Epithelial cell of esophagus (primary cell): Measurements from ENCODE around the gene SLC22A5.

Source experiments
- DNase-seq: peaks from one replicate; pipeline ENCODE4 v3.0.0; 2010; ENCODE audit warnings: low read depth
- H3K4me3 ChIP-seq: 2 replicates; pipeline ENCODE4 v1.5.1; 2011; ENCODE audit warnings: mild to moderate bottlenecking, low read length, control low read depth
- TF ChIP-seq, protein P1 (sequence below): IDR thresholded peaks from 2 replicates; pipeline ENCODE4 v1.5.1; 2011; ENCODE audit warnings: low read depth, mild to moderate bottlenecking, low read length, control low read depth, inconsistent platforms; ENCODE audit not compliant: insufficient read depth; ENCODE audit errors: missing control alignments

The SLC22A5 gene

DNA sequence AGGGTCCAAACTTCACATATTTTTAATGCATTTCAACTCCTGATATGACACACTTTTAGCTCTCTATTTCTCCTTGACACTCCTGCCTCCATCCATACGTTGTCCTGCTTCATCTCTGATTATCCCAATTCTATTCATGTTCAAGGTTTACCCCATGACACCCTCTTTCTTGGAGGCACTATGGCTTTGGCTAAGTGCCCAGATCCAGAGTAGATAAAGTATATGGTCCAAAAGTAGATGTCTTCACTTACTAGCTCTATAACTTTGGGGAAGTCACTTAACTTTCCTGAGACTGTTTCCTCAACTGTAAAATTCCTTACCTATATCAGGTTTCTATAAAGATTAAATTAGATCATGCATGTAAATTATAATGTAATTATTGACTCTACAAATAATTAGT lies 36.1 kb downstream of the SLC22A5 start:
- TF ChIP-seq, protein P1, sequence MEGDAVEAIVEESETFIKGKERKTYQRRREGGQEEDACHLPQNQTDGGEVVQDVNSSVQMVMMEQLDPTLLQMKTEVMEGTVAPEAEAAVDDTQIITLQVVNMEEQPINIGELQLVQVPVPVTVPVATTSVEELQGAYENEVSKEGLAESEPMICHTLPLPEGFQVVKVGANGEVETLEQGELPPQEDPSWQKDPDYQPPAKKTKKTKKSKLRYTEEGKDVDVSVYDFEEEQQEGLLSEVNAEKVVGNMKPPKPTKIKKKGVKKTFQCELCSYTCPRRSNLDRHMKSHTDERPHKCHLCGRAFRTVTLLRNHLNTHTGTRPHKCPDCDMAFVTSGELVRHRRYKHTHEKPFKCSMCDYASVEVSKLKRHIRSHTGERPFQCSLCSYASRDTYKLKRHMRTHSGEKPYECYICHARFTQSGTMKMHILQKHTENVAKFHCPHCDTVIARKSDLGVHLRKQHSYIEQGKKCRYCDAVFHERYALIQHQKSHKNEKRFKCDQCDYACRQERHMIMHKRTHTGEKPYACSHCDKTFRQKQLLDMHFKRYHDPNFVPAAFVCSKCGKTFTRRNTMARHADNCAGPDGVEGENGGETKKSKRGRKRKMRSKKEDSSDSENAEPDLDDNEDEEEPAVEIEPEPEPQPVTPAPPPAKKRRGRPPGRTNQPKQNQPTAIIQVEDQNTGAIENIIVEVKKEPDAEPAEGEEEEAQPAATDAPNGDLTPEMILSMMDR: no peak

DNA sequence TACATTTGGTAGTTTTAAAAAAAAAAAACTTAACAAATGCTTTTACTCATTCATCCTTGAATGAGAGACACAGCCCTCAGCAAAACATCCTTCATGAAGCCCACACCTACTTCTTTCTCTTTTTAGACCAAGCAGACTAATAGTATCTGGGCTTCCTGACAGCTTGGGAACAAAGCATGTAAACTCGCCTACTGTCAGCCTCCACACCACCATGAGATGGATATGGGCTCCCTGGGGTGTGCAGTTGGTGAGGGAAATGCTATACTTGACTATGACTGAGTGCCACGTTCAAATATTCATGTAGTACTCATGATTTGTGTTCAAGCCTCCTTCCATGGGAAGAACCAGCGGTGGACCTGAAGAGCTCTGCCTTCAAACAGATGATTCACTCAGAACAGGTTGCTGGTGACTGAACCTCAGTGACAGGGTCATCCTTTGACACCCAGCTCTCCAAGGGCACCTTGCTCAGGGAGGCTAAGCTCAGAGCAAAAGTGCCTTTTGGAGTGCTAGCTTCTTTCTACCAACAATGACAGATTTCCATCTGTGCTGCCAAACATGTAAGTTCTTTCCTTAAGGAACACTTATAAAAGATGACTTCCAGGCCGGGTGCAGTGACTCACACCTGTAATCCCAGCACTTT lies 36.8 kb downstream of the SLC22A5 start:
- H3K4me3 ChIP-seq: no peak overlapping the region
- TF ChIP-seq, protein P1: no peak
- no peak for DNase-seq

More for the DNA sequence above, 36.1 kb downstream of the SLC22A5 start:
- DNase-seq: no peak
- no peak overlapping the region for H3K4me3 ChIP-seq

DNA sequence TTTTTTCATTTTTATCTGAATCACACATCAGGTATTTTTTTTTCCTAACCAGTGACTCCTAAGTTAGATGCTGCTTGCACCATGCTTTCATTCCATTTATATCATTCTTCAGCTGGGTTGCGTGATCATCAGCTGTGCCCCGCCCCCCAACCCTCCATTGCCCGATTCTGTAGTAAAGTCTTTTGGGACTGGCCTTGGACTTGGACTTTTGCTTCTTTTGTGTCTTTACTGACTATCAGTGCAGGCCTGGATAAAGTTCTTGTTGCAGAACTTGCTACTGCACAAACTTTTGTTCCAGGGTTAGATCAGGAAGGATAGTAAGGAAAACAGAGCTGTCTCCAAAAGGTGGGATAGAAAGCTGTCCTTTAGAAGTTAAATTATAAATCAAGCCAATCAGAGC lies 38.5 kb downstream of the SLC22A5 start:
- TF ChIP-seq, protein P1: no peak
- H3K4me3 ChIP-seq: no peak overlapping the region
- DNase-seq: no peak

DNA sequence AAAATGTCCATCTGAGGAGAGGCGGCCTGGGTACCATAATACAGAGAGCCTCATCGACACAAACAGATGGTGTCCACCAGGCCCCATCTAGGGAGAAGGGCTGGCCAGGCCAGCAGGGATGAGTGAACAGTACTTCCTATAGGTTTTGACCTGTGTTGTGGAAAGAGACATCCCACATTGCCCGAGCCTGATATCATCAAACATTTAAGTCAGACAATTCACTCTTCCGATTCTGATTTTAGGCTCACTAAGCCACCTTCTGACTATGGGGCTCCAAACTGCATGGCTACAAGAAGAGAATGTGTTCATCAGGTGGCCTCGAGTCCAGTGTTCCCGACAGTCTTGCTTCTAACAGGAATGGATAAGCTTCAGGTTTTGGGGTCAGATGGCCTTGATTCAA lies 38.9 kb downstream of the SLC22A5 start:
- TF ChIP-seq, protein P1: no peak
- no peak for DNase-seq
- no peak overlapping the region for H3K4me3 ChIP-seq

- H3K4me3 ChIP-seq: no peak overlapping the region
- TF ChIP-seq, protein P1: no peak
- DNase-seq: no peak
Observed at GRCh38 chr5:132408965-132409364, 39.5 kb downstream of the SLC22A5 start.

GRCh38 chr5:132410451-132411303 lies 41.2 kb downstream of the SLC22A5 start:
- peak; percentile 48 for DNase-seq
- TF ChIP-seq, protein P1: peak; percentile 37
- peak overlapping the region; percentile 55 for H3K4me3 ChIP-seq
